SK-N-SH (cell line): ENCODE data around the gene STIP1. TPM values are rescaled to one million over a fixed set of nuclear protein-coding genes. Genes with fewer than 3 reads are reported as not detected.

Experiments used
- CTCF ChIA-PET: fragments of 300-600, 350-600 bp; formaldehyde crosslinking; extraction: SDS; loops from one replicate; lab custom pipeline; 2021; lab: Yijun Ruan, JAX
- POLR2A ChIA-PET: fragments of 350-600 bp; sonication (Branson Sonifier 250); formaldehyde crosslinking; extraction: SDS; loops from one replicate; lab custom pipeline; 2020; ENCODE audit warnings: antibody characterized with exemption, inconsistent platforms; lab: Yijun Ruan, JAX
- DNase-seq: peaks from one replicate; pipeline ENCODE4 v3.0.0; 2012
- H2AFZ ChIP-seq: fragments of 200-600 bp; sonication (generic); 2 replicates; pipeline ENCODE4 v1.8.1; 2016; ENCODE audit warnings: antibody characterized with exemption, mild to moderate bottlenecking, low read depth
- H3F3A ChIP-seq: fragments of 200-600 bp; sonication (generic); replicated peaks from 2 replicates; pipeline ENCODE3; 2016; ENCODE audit warnings: antibody characterized with exemption, mild to moderate bottlenecking; ENCODE audit not compliant: insufficient read depth
- H3K27ac ChIP-seq, 2 experiments: fragments of 200-500 bp in 1 of 2; fragments of 200-600 bp in 1 of 2; sonication (Bioruptor generic) in 1 of 2; sonication (generic), shearing (Covaris generic) in 1 of 2; 2 replicates each; pipeline versions ENCODE4 v1.5.1 to v1.6.1; 2014 to 2016; ENCODE audit warnings: low read depth in 2 of 2, inconsistent platforms in 1 of 2, low read length in 1 of 2, mild to moderate bottlenecking in 1 of 2, mixed read lengths in 1 of 2
- H3K27me3 ChIP-seq: fragments of 200-600 bp; sonication (generic), shearing (Covaris generic); 2 replicates; pipeline ENCODE4 v1.6.1; 2016; ENCODE audit warnings: mixed run types; ENCODE audit not compliant: insufficient read depth
- H3K36me3 ChIP-seq, 2 experiments: fragments of 200-500 bp in 1 of 2; fragments of 200-600 bp in 1 of 2; sonication (Bioruptor generic) in 1 of 2; sonication (generic) in 1 of 2; replicated peaks in 1 of 2; 2 replicates each; pipeline versions ENCODE3 to v1.5.1; 2014 to 2016; ENCODE audit warnings: low read length in 1 of 2, mild to moderate bottlenecking in 1 of 2; ENCODE audit not compliant: insufficient read depth in 2 of 2, control insufficient read depth in 1 of 2
- H3K4me1 ChIP-seq, 2 experiments: fragments of 200-500 bp in 1 of 2; fragments of 200-600 bp in 1 of 2; sonication (Bioruptor generic) in 1 of 2; sonication (generic), shearing (Covaris generic) in 1 of 2; 2 replicates each; pipeline versions ENCODE4 v1.5.1 to v1.6.1; 2014 to 2016; ENCODE audit warnings: low read depth in 1 of 2, low read length in 1 of 2, mixed run types in 1 of 2; ENCODE audit not compliant: insufficient read depth in 2 of 2, control insufficient read depth in 1 of 2
- H3K4me2 ChIP-seq: fragments of 200-600 bp; sonication (generic), shearing (Covaris generic); 2 replicates; pipeline ENCODE4 v1.6.1; 2017; ENCODE audit warnings: mixed run types
- H3K4me3 ChIP-seq, 2 experiments: fragments of 200-500 bp in 1 of 2; fragments of 200-600 bp in 1 of 2; sonication (Bioruptor generic) in 1 of 2; sonication (generic), shearing (Covaris generic) in 1 of 2; 2 replicates each; pipeline versions ENCODE4 v1.5.1 to v1.8.1; 2014 to 2016; ENCODE audit warnings: low read depth in 2 of 2, inconsistent platforms in 1 of 2, low read length in 1 of 2, mild to moderate bottlenecking in 1 of 2, mixed read lengths in 1 of 2, moderate library complexity in 1 of 2
- H3K79me2 ChIP-seq: fragments of 200-600 bp; sonication (generic); 2 replicates; pipeline ENCODE4 v1.8.1; 2017; ENCODE audit warnings: mild to moderate bottlenecking; ENCODE audit not compliant: insufficient read depth
- H3K9ac ChIP-seq: fragments of 200-600 bp; sonication (generic); 2 replicates; pipeline ENCODE4 v1.6.1; 2017; ENCODE audit warnings: mixed run types
- H3K9me2 ChIP-seq: fragments of 200-600 bp; sonication (generic); 2 replicates; pipeline ENCODE4 v1.6.1; 2017; ENCODE audit warnings: mixed run types
- H3K9me3 ChIP-seq: fragments of 200-600 bp; sonication (generic); 2 replicates; pipeline ENCODE4 v1.6.1; 2017; ENCODE audit warnings: mixed run types, mild to moderate bottlenecking, moderate library complexity
- H4K20me1 ChIP-seq: fragments of 200-600 bp; sonication (generic); 2 replicates; pipeline ENCODE4 v1.6.1; 2017; ENCODE audit warnings: mild to moderate bottlenecking, mixed run types; ENCODE audit not compliant: insufficient read depth
- EZH2phosphoT487 ChIP-seq: fragments of 200-600 bp; sonication (generic); IDR thresholded peaks from 2 replicates; pipeline ENCODE4 v1.6.1; 2017; ENCODE audit warnings: low read depth, mixed run types, mild to moderate bottlenecking, antibody characterized with exemption, moderate library complexity, borderline replicate concordance
- FOXJ3 ChIP-seq: sonication (generic); formaldehyde crosslinking; IDR thresholded peaks from 2 replicates; pipeline ENCODE4 v1.5.1; 2020; ENCODE audit warnings: mild to moderate bottlenecking, missing genetic modification reagents
- FOXM1 ChIP-seq: IDR thresholded peaks from 2 replicates; pipeline ENCODE4 v1.4.0; 2012; ENCODE audit warnings: low read depth, mild to moderate bottlenecking
- GABPA ChIP-seq: IDR thresholded peaks from 2 replicates; pipeline ENCODE4 v1.4.0; 2012; ENCODE audit warnings: low read depth, mild to moderate bottlenecking
- GATA2 ChIP-seq: sonication (generic); formaldehyde crosslinking; IDR thresholded peaks from 2 replicates; pipeline ENCODE4 v1.5.0; 2020; ENCODE audit warnings: mild to moderate bottlenecking, missing genetic modification reagents
- MEF2A ChIP-seq: IDR thresholded peaks from 2 replicates; pipeline ENCODE4 v1.4.0; 2012; ENCODE audit warnings: low read depth, borderline replicate concordance
- MXI1 ChIP-seq: IDR thresholded peaks from 2 replicates; pipeline ENCODE4 v1.6.1; 2012; ENCODE audit warnings: mild to moderate bottlenecking, low read depth, low read length, improper control_type of control experiment
- NFIC ChIP-seq: IDR thresholded peaks from 2 replicates; pipeline ENCODE4 v1.4.0; 2012; ENCODE audit warnings: borderline replicate concordance
- NRF1 ChIP-seq: IDR thresholded peaks from 2 replicates; pipeline ENCODE4 v1.6.1; 2012; ENCODE audit warnings: low read depth, mild to moderate bottlenecking, low read length
- POLR2AphosphoS5 ChIP-seq: IDR thresholded peaks from 2 replicates; pipeline ENCODE4 v1.6.1; 2012; ENCODE audit warnings: low read depth, low read length
- RAD21 ChIP-seq: IDR thresholded peaks from 2 replicates; pipeline ENCODE4 v1.6.1; 2012; ENCODE audit warnings: mild to moderate bottlenecking, low read length
- RCOR1 ChIP-seq: fragments of 150-350 bp; IDR thresholded peaks from 2 replicates; pipeline ENCODE4 v1.6.1; 2017; ENCODE audit warnings: antibody characterized with exemption, low read length
- RFX5 ChIP-seq: IDR thresholded peaks from 2 replicates; pipeline ENCODE4 v1.6.1; 2012; ENCODE audit warnings: mild to moderate bottlenecking, improper control_type of control experiment, low read length
- RXRA ChIP-seq: IDR thresholded peaks from 2 replicates; pipeline ENCODE4 v1.4.0; 2012; ENCODE audit warnings: low read depth, mild to moderate bottlenecking, borderline replicate concordance
- TCF12 ChIP-seq: IDR thresholded peaks from 2 replicates; pipeline ENCODE4 v1.4.0; 2012
- YY1 ChIP-seq: IDR thresholded peaks from 2 replicates; pipeline ENCODE4 v1.4.0; 2012; ENCODE audit warnings: low read depth, mild to moderate bottlenecking
- WGBS: methylation state at CpG from one replicate; pipeline ENCODE4 v1.1.6; 2017; ENCODE audit warnings: low lambda C conversion rate; 5-methylcytosine and 5-hydroxymethylcytosine counted together
- polyA plus RNA-seq, 3 experiments: library from polyadenylated mRNA; depleted of rRNA; stranded (reverse); fragments of >200 nt; gene quantifications; 2 replicates each; pipeline ENCODE4 v1.2.3, GENCODE V29; 2012
- TF ChIP-seq, protein P1 (sequence below): IDR thresholded peaks from 2 replicates; pipeline ENCODE4 v1.4.0; 2012; ENCODE audit warnings: low read depth
- TF ChIP-seq, protein P2 (sequence below): fragments of 200-600 bp; sonication (generic); IDR thresholded peaks from 2 replicates; pipeline ENCODE4 v1.6.1; 2017; ENCODE audit warnings: antibody characterized with exemption, mild to moderate bottlenecking, moderate library complexity
- TF ChIP-seq, protein P3 (sequence below): IDR thresholded peaks from 2 replicates; pipeline ENCODE4 v1.4.0; 2012; ENCODE audit warnings: low read depth, borderline replicate concordance
- TF ChIP-seq, protein P4 (sequence below): fragments of 150-350 bp; IDR thresholded peaks from 2 replicates; pipeline ENCODE4 v1.6.1; 2017; ENCODE audit warnings: antibody characterized with exemption, low read length, low read depth, borderline replicate concordance

Gene STIP1
- polyA plus RNA-seq, 1 of the 3 experiments (the other 2 are of a cell fraction) = 163 TPM

DNA sequence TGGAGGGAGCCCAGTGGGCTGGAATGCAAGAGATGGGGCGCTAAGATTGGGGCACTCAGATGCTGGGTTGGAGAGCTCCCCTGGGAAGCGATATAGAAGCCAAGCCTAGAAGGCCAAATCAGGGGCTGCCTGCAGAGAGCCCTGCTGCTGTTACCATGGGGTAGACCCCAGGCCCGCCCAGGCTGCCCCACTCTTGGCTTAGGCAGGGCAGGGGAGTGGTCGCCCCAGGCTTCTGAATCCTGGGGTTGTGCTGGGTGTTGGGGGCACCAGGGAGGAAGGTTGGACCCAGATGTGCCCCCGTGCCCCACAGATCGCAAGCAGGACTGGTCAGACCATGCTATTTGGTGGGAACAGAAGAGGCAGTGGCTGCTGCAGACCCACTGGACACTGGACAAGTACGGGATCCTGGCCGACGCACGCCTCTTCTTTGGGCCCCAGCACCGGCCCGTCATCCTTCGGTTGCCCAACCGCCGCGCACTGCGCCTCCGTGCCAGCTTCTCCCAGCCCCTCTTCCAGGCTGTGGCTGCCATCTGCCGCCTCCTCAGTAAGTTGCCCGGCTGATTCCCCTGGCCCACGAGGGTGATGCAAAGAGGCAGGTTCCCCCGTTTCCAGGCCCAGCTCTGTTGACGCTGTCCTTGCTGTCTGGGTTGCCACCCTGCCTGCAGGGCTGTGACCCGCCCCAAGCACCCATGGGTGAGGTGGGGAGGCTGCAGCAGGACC, 24.5 kb downstream of the STIP1 start:
- no peaks in the 10 kb centered on the region for H3K9me2 ChIP-seq
- no peak overlapping the region for H3K27ac ChIP-seq

More for the DNA sequence above, 24.5 kb downstream of the STIP1 start:
- Histone ChIP-seq H3K4me2 (no peak overlapping the region), H3K4me3 (no peak overlapping the region), H3K36me3 (peaks cover 4 to 10% of the 10 kb centered on the region in 2 experiments), H4K20me1 (no peaks in the 10 kb centered on the region), H3K9ac (no peak overlapping the region), H3K9me3 (no peaks in the 10 kb centered on the region), H3K27me3 (no peaks in the 10 kb centered on the region), H3K4me1 (peaks cover 0 to 24% of the 10 kb centered on the region in 2 experiments; a peak in 3 of 4 replicates), H3K79me2 (no peaks in the 10 kb centered on the region; the same call in 1 of the 2 replicates), H3F3A (peaks cover 3% of the 10 kb centered on the region), H2AFZ (no peak overlapping the region)
- TF ChIP-seq, protein P1, sequence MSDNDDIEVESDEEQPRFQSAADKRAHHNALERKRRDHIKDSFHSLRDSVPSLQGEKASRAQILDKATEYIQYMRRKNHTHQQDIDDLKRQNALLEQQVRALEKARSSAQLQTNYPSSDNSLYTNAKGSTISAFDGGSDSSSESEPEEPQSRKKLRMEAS = no peak
- TF ChIP-seq RCOR1 (no peak), NRF1 (no peak), RAD21 (no peak), TCF12 (no peak), EZH2phosphoT487 (no peak), GATA2 (CRISPR knock-in tag) (no peak), GABPA (no peak), POLR2AphosphoS5 (no peak), RXRA (no peak), FOXM1 (no peak), NFIC (no peak), YY1 (no peak), MEF2A (no peak), MXI1 (no peak), RFX5 (no peak), FOXJ3 (CRISPR knock-in tag) (no peak)
- TF ChIP-seq, protein P2, sequence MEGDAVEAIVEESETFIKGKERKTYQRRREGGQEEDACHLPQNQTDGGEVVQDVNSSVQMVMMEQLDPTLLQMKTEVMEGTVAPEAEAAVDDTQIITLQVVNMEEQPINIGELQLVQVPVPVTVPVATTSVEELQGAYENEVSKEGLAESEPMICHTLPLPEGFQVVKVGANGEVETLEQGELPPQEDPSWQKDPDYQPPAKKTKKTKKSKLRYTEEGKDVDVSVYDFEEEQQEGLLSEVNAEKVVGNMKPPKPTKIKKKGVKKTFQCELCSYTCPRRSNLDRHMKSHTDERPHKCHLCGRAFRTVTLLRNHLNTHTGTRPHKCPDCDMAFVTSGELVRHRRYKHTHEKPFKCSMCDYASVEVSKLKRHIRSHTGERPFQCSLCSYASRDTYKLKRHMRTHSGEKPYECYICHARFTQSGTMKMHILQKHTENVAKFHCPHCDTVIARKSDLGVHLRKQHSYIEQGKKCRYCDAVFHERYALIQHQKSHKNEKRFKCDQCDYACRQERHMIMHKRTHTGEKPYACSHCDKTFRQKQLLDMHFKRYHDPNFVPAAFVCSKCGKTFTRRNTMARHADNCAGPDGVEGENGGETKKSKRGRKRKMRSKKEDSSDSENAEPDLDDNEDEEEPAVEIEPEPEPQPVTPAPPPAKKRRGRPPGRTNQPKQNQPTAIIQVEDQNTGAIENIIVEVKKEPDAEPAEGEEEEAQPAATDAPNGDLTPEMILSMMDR = no peak
- TF ChIP-seq, protein P3, sequence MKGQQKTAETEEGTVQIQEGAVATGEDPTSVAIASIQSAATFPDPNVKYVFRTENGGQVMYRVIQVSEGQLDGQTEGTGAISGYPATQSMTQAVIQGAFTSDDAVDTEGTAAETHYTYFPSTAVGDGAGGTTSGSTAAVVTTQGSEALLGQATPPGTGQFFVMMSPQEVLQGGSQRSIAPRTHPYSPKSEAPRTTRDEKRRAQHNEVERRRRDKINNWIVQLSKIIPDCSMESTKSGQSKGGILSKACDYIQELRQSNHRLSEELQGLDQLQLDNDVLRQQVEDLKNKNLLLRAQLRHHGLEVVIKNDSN = no peak
- TF ChIP-seq, protein P4, sequence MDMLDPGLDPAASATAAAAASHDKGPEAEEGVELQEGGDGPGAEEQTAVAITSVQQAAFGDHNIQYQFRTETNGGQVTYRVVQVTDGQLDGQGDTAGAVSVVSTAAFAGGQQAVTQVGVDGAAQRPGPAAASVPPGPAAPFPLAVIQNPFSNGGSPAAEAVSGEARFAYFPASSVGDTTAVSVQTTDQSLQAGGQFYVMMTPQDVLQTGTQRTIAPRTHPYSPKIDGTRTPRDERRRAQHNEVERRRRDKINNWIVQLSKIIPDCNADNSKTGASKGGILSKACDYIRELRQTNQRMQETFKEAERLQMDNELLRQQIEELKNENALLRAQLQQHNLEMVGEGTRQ = no peak
- WGBS = 96% methylated on average over 19 of the region's 24 CpGs
- peak; percentile 21 for DNase-seq
- ChIA-PET POLR2A (interaction anchor here (0.6 to 1.4 kb wide), 2 partner anchors 13 to 382 kb away, joined by 3 to 5 read pairs; no protein-coding TSS in a partner anchor), CTCF (interaction anchor here (0.8 to 2.1 kb wide), 2 partner anchors 10 to 94 kb away, joined by 3 to 5 read pairs; no protein-coding TSS in a partner anchor)
